BJ (cell line): ENCODE measurements around the gene NAP1L5. TPM values are rescaled to one million over a fixed set of nuclear protein-coding genes. Genes with fewer than 3 reads are reported as not detected.

Experiments
- CTCF ChIA-PET: fragments of 350-600 bp; formaldehyde crosslinking; extraction: SDS; loops from one replicate; lab custom pipeline; 2021; ENCODE audit warnings: antibody characterized with exemption, inconsistent platforms; lab: Yijun Ruan, JAX
- POLR2A ChIA-PET: fragments of 300-600 bp; sonication (Branson Sonifier 250); formaldehyde crosslinking; extraction: SDS; loops from one replicate; lab custom pipeline; 2021; ENCODE audit warnings: antibody characterized with exemption; lab: Charles Lee
- DNase-seq: peaks from one replicate; pipeline ENCODE4 v3.0.0-alpha.2; 2011; ENCODE audit warnings: low read depth
- H3K27me3 ChIP-seq: 2 replicates; pipeline ENCODE4 v1.6.0; 2011; ENCODE audit warnings: low read length; ENCODE audit not compliant: control insufficient read depth, insufficient read depth
- H3K36me3 ChIP-seq: 2 replicates; pipeline ENCODE4 v1.5.1; 2011; ENCODE audit warnings: low read length; ENCODE audit not compliant: control insufficient read depth, insufficient read depth
- H3K4me3 ChIP-seq: 2 replicates; pipeline ENCODE4 v1.5.1; 2011; ENCODE audit warnings: low read depth, mild to moderate bottlenecking, control low read depth, low read length
- polyA plus RNA-seq: library from polyadenylated mRNA; depleted of rRNA; stranded (reverse); fragments of >200 nt; gene quantifications from 2 replicates; pipeline ENCODE4 v1.2.3, GENCODE V29; 2011
- TF ChIP-seq, protein P1 (sequence below): IDR thresholded peaks from 2 replicates; pipeline ENCODE4 v1.5.1; 2011; ENCODE audit warnings: low read depth, mild to moderate bottlenecking, control low read depth, inconsistent platforms, low read length, moderate library complexity; ENCODE audit not compliant: insufficient read depth

Gene NAP1L5
- polyA plus RNA-seq, 1 experiment, result 2.2 TPM

- CTCF ChIA-PET, result interaction anchor here (1.2 kb wide), 1 partner anchor 14 kb away, joined by 4 read pairs; no protein-coding TSS in a partner anchor
These were observed 47.0 kb upstream of the NAP1L5 start for GRCh38 chr4:88744609-88745008.

GRCh38 chr4:88743696-88744095 lies 46.1 kb upstream of the NAP1L5 start:
- no peak overlapping the region for H3K4me3 ChIP-seq
- peaks cover 6% of the 10 kb centered on the region for H3K36me3 ChIP-seq
- DNase-seq, result peak; percentile 51
- TF ChIP-seq, protein P1, sequence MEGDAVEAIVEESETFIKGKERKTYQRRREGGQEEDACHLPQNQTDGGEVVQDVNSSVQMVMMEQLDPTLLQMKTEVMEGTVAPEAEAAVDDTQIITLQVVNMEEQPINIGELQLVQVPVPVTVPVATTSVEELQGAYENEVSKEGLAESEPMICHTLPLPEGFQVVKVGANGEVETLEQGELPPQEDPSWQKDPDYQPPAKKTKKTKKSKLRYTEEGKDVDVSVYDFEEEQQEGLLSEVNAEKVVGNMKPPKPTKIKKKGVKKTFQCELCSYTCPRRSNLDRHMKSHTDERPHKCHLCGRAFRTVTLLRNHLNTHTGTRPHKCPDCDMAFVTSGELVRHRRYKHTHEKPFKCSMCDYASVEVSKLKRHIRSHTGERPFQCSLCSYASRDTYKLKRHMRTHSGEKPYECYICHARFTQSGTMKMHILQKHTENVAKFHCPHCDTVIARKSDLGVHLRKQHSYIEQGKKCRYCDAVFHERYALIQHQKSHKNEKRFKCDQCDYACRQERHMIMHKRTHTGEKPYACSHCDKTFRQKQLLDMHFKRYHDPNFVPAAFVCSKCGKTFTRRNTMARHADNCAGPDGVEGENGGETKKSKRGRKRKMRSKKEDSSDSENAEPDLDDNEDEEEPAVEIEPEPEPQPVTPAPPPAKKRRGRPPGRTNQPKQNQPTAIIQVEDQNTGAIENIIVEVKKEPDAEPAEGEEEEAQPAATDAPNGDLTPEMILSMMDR, result no peak
- H3K27me3 ChIP-seq, result no peaks in the 10 kb centered on the region
- POLR2A ChIA-PET, result no interaction called here
- CTCF ChIA-PET, result no interaction called here

More at GRCh38 chr4:88744609-88745008, 47.0 kb upstream of the NAP1L5 start:
- Histone ChIP-seq H3K36me3 (peaks cover 9% of the 10 kb centered on the region), H3K4me3 (no peak overlapping the region), H3K27me3 (no peaks in the 10 kb centered on the region)
- TF ChIP-seq, protein P1, result no peak
- POLR2A ChIA-PET, result no interaction called here
- DNase-seq, result no peak

- H3K4me3 ChIP-seq, result no peak overlapping the region
- H3K36me3 ChIP-seq, result peaks cover 5% of the 10 kb centered on the region
- no peak for DNase-seq
- TF ChIP-seq, protein P1, result no peak
- POLR2A ChIA-PET, result no interaction called here
- CTCF ChIA-PET, result no interaction called here
- no peaks in the 10 kb centered on the region for H3K27me3 ChIP-seq
These were observed 44.9 kb upstream of the NAP1L5 start for GRCh38 chr4:88742561-88742960.

DNA sequence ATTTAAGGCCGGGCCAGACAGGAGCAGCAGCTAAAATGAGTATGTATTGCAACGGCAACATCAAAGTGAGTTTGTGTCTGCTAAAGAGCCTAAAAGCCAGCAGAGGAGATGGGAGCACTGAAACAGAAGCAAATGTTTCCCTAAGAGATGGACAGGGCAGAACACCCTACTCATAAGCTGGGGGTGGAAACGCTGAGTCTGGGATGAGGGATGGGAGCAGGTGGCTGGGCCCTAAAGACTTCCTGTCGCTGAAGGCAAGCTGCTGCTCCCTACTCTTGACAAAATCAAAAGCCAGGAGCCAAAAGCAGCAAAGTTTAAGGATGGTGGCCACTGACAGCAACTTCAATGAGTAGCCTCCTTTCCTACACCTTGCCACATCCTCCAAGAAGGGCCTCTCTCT lies 40.6 kb upstream of the NAP1L5 start:
- no peaks in the 10 kb centered on the region for H3K27me3 ChIP-seq
- ChIA-PET POLR2A (no interaction called here), CTCF (no interaction called here)
- TF ChIP-seq, protein P1, result no peak
- H3K36me3 ChIP-seq, result peaks cover 3% of the 10 kb centered on the region
- no peak overlapping the region for H3K4me3 ChIP-seq
- no peak for DNase-seq

- TF ChIP-seq, protein P1, result no peak
- no peaks in the 10 kb centered on the region for H3K27me3 ChIP-seq
- no peak for DNase-seq
- peaks cover 3% of the 10 kb centered on the region for H3K36me3 ChIP-seq
- H3K4me3 ChIP-seq, result no peak overlapping the region
- ChIA-PET CTCF (interaction anchor here (1.0 kb wide), 1 partner anchor 18 kb away, joined by 3 read pairs; no protein-coding TSS in a partner anchor), POLR2A (no interaction called here)
These were observed 39.8 kb upstream of the NAP1L5 start for GRCh38 chr4:88737307-88737941.
